ENCODE data around the gene FAM107B. TPM values are rescaled to one million over a fixed set of nuclear protein-coding genes. Genes with fewer than 3 reads are reported as not detected.

FAM107B gene
- total RNA-seq, 1 experiment from 2014 or later: 41.6 TPM

DNA sequence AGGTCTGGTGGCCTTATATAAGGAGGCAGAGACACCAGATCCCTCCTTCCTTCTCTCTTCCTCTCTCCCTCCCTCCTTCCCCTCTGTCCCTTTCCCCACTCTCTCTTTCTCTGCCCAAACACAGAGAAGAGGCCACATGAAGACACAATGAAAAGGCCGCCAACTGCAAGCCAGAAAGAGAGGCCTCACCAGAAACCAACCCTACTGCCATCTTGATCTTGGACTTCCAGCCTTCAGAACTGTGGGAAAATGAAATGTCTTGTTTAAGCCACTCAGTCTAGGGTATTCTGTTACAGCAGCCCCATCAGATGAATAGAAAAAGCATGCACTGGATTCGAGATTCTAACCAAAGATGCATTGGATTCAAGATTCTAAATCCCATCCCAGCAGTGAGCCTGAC, 168.1 kb downstream of the FAM107B start:
- H3K27ac ChIP-seq (ENCODE audit: low read depth, low read length): no peak overlapping the region
- intact Hi-C loops (cut with micrococcal nuclease): no loop called here
- H3K9me2 ChIP-seq (ENCODE audit: insufficient read depth): no peaks in the 10 kb centered on the region
- TF ChIP-seq EZH2phosphoT487 (IDR thresholded peaks at IDR 0.05; ENCODE audit: borderline replicate concordance): no peak
- TF ChIP-seq ATF3 (IDR thresholded peaks at IDR 0.05): no peak
- no peak for TF ChIP-seq FOSL1 (IDR thresholded peaks at IDR 0.05; ENCODE audit: low read depth)
- TF ChIP-seq, protein P1, sequence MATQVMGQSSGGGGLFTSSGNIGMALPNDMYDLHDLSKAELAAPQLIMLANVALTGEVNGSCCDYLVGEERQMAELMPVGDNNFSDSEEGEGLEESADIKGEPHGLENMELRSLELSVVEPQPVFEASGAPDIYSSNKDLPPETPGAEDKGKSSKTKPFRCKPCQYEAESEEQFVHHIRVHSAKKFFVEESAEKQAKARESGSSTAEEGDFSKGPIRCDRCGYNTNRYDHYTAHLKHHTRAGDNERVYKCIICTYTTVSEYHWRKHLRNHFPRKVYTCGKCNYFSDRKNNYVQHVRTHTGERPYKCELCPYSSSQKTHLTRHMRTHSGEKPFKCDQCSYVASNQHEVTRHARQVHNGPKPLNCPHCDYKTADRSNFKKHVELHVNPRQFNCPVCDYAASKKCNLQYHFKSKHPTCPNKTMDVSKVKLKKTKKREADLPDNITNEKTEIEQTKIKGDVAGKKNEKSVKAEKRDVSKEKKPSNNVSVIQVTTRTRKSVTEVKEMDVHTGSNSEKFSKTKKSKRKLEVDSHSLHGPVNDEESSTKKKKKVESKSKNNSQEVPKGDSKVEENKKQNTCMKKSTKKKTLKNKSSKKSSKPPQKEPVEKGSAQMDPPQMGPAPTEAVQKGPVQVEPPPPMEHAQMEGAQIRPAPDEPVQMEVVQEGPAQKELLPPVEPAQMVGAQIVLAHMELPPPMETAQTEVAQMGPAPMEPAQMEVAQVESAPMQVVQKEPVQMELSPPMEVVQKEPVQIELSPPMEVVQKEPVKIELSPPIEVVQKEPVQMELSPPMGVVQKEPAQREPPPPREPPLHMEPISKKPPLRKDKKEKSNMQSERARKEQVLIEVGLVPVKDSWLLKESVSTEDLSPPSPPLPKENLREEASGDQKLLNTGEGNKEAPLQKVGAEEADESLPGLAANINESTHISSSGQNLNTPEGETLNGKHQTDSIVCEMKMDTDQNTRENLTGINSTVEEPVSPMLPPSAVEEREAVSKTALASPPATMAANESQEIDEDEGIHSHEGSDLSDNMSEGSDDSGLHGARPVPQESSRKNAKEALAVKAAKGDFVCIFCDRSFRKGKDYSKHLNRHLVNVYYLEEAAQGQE (IDR thresholded peaks at IDR 0.05; ENCODE audit: low read depth): no peak
- TF ChIP-seq POLR2AphosphoS5 (IDR thresholded peaks at IDR 0.05; ENCODE audit: low read depth, low read length): no peak
- no peak for TF ChIP-seq ELF1 (IDR thresholded peaks at IDR 0.05; ENCODE audit: borderline replicate concordance, low read depth)
- no peak for TF ChIP-seq YY1 (IDR thresholded peaks at IDR 0.05; ENCODE audit: extremely low read depth, insufficient replicate concordance, low read depth, low read length)
- no peak for TF ChIP-seq CBX3 (IDR thresholded peaks at IDR 0.05; ENCODE audit: low read depth)
- no peak for TF ChIP-seq ZNF274 (IDR thresholded peaks at IDR 0.05; ENCODE audit: low read depth, low read length)
- BruUV-seq (replicated peaks): no TSS peak
- no peak overlapping the region for H3K4me2 ChIP-seq (ENCODE audit: low read length)
- CTCF ChIA-PET: no interaction called here
- no peak overlapping the region for H3K9ac ChIP-seq (ENCODE audit: low read length)
- no peaks in the 10 kb centered on the region for H4K20me1 ChIP-seq (ENCODE audit: insufficient read depth)
- no peaks in the 10 kb centered on the region for H3K79me2 ChIP-seq (ENCODE audit: insufficient read depth, low read length)
- no peak overlapping the region for H2AFZ ChIP-seq (ENCODE audit: low read depth, low read length, poor library complexity, severe bottlenecking)
- RAD21 ChIA-PET (ENCODE audit: low non-redundant PET in 1 of 2, low total read pairs in 2 of 2, uncharacterized antibody in 2 of 2, unreplicated experiment in 2 of 2): no interaction called here
- ATAC-seq (no peak), DNase-seq (ENCODE audit: low read depth, low spot score) (no peak)
- no peak overlapping the region for H3K4me3 ChIP-seq (replicated peaks in 1 of 2; ENCODE audit: low read depth in 1 of 2, low read length in 2 of 2)
- POLR2A ChIA-PET: no interaction called here
- H3K4me1 ChIP-seq (ENCODE audit: control insufficient read depth in 1 of 2, insufficient read depth in 2 of 2, low read length in 2 of 2): peaks cover 25 to 34% of the 10 kb centered on the region in 2 experiments
- H3K36me3 ChIP-seq (ENCODE audit: control insufficient read depth in 1 of 2, insufficient read depth in 2 of 2, low read length in 2 of 2): no peaks in the 10 kb centered on the region
- H3K9me3 ChIP-seq (ENCODE audit: control insufficient read depth in 1 of 2, insufficient read depth in 1 of 2, low read depth in 1 of 2, low read length in 2 of 2): no peaks in the 10 kb centered on the region
- H3K27me3 ChIP-seq (ENCODE audit: insufficient read depth, low read length): no peaks in the 10 kb centered on the region
